ENCODE results near the gene FGFBP3. TPM values are rescaled to one million over a fixed set of nuclear protein-coding genes. Genes with fewer than 3 reads are reported as not detected.

Gene FGFBP3
- total and polyA plus RNA-seq, 2 of the 13 experiments (the other 11 are each of a cell fraction or from before 2014, with no cell fraction given) = 0.50 to 2.0 TPM

DNA sequence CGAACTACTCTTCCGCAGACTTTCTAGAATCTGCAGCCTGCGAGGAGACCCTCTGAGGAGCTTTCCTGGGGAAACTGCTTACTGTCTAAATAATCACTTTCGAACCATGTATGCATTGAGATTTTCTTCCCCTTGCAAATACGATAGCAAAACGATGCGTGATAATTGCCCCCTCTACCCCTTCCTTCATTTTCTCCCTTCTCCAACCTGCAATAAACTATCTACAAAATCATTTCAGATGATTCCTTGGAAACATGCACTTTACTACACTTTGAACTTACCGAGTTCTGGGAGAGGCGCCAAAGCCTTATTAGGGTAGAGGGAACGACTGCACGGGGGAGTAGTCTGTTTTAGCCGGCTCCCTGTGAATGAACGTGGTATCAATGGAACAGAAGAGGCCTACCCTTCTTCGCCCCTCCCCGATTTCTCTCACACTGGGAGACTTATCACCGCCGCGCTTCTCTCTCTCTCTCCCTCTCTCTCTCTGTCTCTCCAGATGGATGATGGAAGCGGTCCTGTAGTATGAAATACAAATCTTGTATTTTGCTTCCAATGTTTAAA, at the start of gene FGFBP3 (continued):
- no peak for TF ChIP-seq ZSCAN12 (CRISPR knock-in tag; IDR thresholded peaks at IDR 0.05)
- no peak for TF ChIP-seq NRL (CRISPR knock-in tag; IDR thresholded peaks at IDR 0.05; ENCODE audit: borderline replicate concordance)
- 0 out of 2 replicates have a peak, but pooled peaks have one; percentile 5 for TF ChIP-seq MAF1 (CRISPR knock-in tag; IDR thresholded peaks at IDR 0.05; ENCODE audit: borderline replicate concordance)
- TF ChIP-seq ZEB1 (IDR thresholded peaks at IDR 0.05; ENCODE audit: insufficient replicate concordance, low read depth) = no peak
- no peak for TF ChIP-seq ZNF446 (CRISPR knock-in tag; IDR thresholded peaks at IDR 0.05)
- TF ChIP-seq, protein P1, sequence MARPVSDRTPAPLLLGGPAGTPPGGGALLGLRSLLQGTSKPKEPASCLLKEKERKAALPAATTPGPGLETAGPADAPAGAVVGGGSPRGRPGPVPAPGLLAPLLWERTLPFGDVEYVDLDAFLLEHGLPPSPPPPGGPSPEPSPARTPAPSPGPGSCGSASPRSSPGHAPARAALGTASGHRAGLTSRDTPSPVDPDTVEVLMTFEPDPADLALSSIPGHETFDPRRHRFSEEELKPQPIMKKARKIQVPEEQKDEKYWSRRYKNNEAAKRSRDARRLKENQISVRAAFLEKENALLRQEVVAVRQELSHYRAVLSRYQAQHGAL (CRISPR knock-in tag; IDR thresholded peaks at IDR 0.05; ENCODE audit: not compliant biosample characterization) = no peak
- TF ChIP-seq, protein P2, sequence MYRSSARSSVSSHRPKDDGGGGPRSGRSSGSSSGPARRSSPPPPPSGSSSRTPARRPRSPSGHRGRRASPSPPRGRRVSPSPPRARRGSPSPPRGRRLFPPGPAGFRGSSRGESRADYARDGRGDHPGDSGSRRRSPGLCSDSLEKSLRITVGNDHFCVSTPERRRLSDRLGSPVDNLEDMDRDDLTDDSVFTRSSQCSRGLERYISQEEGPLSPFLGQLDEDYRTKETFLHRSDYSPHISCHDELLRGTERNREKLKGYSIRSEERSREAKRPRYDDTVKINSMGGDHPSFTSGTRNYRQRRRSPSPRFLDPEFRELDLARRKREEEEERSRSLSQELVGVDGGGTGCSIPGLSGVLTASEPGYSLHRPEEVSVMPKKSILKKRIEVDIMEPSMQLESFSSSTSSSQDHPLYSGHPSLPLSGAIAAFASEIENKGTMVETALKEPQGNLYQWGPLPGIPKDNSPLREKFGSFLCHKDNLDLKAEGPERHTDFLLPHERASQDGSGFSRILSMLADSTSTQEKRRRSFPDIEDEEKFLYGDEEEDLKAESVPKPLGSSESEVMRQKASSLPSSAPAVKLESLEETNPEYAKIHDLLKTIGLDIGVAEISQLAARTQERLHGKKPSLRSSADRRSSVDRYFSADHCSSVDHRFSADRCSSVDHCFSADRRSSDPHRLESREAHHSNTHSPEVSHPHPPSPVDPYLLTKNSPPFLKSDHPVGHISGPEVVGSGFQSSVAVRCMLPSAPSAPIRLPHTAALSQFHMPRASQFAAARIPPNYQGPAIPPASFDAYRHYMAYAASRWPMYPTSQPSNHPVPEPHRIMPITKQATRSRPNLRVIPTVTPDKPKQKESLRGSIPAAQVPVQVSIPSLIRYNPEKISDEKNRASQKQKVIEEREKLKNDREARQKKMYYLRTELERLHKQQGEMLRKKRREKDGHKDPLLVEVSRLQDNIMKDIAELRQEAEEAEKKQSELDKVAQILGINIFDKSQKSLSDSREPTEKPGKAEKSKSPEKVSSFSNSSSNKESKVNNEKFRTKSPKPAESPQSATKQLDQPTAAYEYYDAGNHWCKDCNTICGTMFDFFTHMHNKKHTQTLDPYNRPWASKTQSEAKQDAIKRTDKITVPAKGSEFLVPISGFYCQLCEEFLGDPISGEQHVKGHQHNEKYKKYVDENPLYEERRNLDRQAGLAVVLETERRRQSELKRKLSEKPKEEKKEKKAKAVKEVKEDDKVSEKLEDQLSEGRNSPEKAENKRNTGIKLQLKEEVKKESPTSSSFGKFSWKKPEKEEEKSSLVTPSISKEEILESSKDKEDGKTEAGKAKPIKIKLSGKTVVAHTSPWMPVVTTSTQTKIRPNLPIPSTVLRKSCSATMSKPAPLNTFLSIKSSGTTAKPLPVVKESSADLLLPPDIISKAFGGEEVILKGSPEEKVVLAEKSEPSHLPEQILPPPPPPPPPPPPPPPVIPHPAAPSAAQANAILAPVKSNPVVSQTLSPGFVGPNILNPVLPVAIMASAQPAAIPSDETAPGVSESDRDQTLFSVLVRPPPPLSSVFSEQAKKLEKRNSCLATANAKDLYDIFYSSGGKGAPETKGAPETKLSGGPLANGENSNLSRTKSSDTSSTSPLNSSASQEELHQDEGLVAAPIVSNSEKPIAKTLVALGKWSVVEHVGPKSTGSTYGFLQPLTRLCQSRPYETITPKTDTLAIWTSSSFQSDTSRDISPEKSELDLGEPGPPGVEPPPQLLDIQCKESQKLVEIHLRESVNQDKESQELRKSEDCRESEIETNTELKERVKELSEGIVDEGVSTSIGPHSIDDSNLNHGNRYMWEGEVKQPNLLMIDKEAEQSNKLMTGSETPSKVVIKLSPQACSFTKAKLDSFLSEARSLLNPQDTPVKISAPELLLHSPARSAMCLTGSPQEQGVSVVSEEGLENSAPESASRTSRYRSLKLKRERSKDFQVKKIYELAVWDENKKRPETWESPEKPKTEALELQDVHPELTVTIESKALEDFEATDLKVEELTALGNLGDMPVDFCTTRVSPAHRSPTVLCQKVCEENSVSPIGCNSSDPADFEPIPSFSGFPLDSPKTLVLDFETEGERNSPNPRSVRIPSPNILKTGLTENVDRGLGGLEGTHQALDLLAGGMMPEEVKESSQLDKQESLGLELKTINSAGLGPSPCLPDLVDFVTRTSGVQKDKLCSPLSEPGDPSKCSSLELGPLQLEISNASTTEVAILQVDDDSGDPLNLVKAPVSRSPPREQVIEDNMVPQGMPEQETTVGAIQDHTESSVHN (CRISPR knock-in tag; IDR thresholded peaks at IDR 0.05) = no peak
- TF ChIP-seq RFX3 (CRISPR knock-in tag; IDR thresholded peaks at IDR 0.05) = no peak
- TF ChIP-seq ZNF747 (CRISPR knock-in tag; IDR thresholded peaks at IDR 0.05; ENCODE audit: borderline replicate concordance) = peak; percentile 7; the same call in 1 of the 2 replicates
- no peak for TF ChIP-seq ZNF441 (CRISPR knock-in tag; IDR thresholded peaks at IDR 0.05; ENCODE audit: borderline replicate concordance)
- TF ChIP-seq ZNF816 (CRISPR knock-in tag; IDR thresholded peaks at IDR 0.05; ENCODE audit: borderline replicate concordance) = no peak
- no peak for TF ChIP-seq NFE2L2 (IDR thresholded peaks at IDR 0.05; ENCODE audit: low read length)
- no peak for TF ChIP-seq HNRNPL (IDR thresholded peaks at IDR 0.05; ENCODE audit: low read depth, low read length)
- TF ChIP-seq SALL2 (CRISPR knock-in tag; IDR thresholded peaks at IDR 0.05) = no peak
- TF ChIP-seq, protein P3, sequence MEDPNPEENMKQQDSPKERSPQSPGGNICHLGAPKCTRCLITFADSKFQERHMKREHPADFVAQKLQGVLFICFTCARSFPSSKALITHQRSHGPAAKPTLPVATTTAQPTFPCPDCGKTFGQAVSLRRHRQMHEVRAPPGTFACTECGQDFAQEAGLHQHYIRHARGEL (CRISPR knock-in tag; IDR thresholded peaks at IDR 0.05) = no peak
- TF ChIP-seq CEBPG (CRISPR knock-in tag; IDR thresholded peaks at IDR 0.05) = no peak
- TF ChIP-seq, protein P4, sequence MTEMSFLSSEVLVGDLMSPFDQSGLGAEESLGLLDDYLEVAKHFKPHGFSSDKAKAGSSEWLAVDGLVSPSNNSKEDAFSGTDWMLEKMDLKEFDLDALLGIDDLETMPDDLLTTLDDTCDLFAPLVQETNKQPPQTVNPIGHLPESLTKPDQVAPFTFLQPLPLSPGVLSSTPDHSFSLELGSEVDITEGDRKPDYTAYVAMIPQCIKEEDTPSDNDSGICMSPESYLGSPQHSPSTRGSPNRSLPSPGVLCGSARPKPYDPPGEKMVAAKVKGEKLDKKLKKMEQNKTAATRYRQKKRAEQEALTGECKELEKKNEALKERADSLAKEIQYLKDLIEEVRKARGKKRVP (CRISPR knock-in tag; IDR thresholded peaks at IDR 0.05) = no peak
- TF ChIP-seq MAFK (conservative IDR thresholded peaks at IDR 0.05 in 1 of 2, IDR thresholded peaks at IDR 0.05 in 1 of 2; ENCODE audit: low read length in 2 of 2) = no peak
- TF ChIP-seq PHF21A (CRISPR knock-in tag; IDR thresholded peaks at IDR 0.05) = no peak
- no peak for TF ChIP-seq CBX2 (IDR thresholded peaks at IDR 0.05; ENCODE audit: low read depth, low read length)
- no peak for TF ChIP-seq CBX2 (CRISPR knock-in tag; IDR thresholded peaks at IDR 0.05; ENCODE audit: low read depth)

Measured in HepG2 (cell line).